Ovary (tissue), 3 donors: ENCODE data around the gene CRCP.
"Not testable (repeated sequence)": the region's sequence is repeated elsewhere in the genome, so short reads cannot be mapped to it uniquely, and the experiment has no call there.

Source experiments
- EP300 ChIP-seq: sonication (generic); formaldehyde crosslinking; IDR thresholded peaks from one replicate; pipeline ENCODE4 v1.6.1; 2017; ENCODE audit warnings: antibody characterized with exemption
- POLR2A ChIP-seq: fragments of 450-650 bp; IDR thresholded peaks from one replicate; pipeline ENCODE4 v1.6.1; 2017; ENCODE audit warnings: antibody characterized with exemption, mild to moderate bottlenecking, moderate library complexity
- TF ChIP-seq, protein P1 (sequence below), 3 donors: fragments of 450-650 bp in 2 of 3; fragments of 200-600 bp in 1 of 3; IDR thresholded peaks; one replicate each; pipeline versions ENCODE4 v1.5.1 to v1.8.0; 2016 to 2022; ENCODE audit warnings: antibody characterized with exemption in 3 of 3, mild to moderate bottlenecking in 1 of 3
- donor health status: DM: no; HTN: no; CAD: no.

DNA sequence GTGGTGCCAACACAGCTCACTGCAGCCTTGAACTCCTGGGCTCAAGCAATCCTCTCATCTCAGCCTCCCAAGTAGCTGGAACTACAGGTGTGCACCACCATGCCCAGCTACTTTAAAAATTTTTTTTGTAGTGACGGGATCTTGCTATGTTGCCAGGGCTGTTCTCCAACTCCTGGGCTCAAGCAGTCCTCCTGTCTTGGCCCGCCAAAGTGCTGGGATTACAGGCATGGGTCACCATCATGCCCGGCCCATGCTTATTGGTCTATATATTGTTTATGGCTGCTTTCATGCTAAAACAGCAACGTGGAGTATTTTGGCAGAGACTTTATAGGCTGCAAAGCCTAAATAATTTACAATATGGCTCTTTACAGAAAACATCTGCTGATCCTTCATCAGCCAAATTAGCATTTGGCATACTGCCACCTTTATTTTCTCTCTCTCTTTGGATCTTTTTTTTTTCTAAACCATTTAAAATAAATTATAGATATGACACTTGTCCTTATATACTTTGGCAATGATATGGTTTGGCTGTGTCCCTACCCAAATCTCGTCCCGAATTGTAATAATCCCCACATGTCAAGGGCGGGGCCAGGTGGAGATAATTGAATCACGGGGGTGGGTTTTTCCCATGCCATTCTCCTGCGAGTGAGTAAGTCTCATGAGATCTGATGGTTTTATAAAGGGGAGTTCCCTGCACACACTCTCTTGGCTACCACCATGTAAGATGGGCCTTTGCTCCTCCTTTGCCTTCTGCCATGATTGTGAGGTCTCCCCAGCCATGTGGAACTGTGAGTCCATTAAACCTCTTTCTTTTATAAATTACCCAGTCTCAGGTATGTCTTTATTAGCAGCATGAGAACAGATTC lies 58.1 kb downstream of the CRCP start:
- TF ChIP-seq, protein P1, sequence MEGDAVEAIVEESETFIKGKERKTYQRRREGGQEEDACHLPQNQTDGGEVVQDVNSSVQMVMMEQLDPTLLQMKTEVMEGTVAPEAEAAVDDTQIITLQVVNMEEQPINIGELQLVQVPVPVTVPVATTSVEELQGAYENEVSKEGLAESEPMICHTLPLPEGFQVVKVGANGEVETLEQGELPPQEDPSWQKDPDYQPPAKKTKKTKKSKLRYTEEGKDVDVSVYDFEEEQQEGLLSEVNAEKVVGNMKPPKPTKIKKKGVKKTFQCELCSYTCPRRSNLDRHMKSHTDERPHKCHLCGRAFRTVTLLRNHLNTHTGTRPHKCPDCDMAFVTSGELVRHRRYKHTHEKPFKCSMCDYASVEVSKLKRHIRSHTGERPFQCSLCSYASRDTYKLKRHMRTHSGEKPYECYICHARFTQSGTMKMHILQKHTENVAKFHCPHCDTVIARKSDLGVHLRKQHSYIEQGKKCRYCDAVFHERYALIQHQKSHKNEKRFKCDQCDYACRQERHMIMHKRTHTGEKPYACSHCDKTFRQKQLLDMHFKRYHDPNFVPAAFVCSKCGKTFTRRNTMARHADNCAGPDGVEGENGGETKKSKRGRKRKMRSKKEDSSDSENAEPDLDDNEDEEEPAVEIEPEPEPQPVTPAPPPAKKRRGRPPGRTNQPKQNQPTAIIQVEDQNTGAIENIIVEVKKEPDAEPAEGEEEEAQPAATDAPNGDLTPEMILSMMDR (IDR thresholded peaks at IDR 0.05), result not testable (repeated sequence)
- not testable (repeated sequence) for TF ChIP-seq POLR2A, EP300
